K562 (cell line): Measurements from ENCODE around the gene AIG1. TPM values are rescaled to one million over a fixed set of nuclear protein-coding genes. Genes with fewer than 3 reads are reported as not detected.

Source experiments
- ATAC-seq: fragments of 200-7000 bp; cut with Tn5 transposase; 3 replicates; pipeline ENCODE4 v1.9.1; 2020; ENCODE audit warnings: moderate library complexity
- BruUV-seq: library from RNA; stranded (reverse); fragments of 400-500 nt; replicated peaks from 2 replicates; lab custom pipeline; 2021; lab: Mats Ljungman, UMichigan
- CTCF ChIA-PET: fragments of 300-600 bp; formaldehyde crosslinking; extraction: SDS; loops from one replicate; lab custom pipeline; 2021; ENCODE audit warnings: low intra/inter-chr PET ratio; lab: Yijun Ruan, JAX
- POLR2A ChIA-PET: fragments of 300-600, 350-650 bp; sonication (Branson Sonifier 250); formaldehyde crosslinking; extraction: SDS; loops from one replicate; lab custom pipeline; 2021; ENCODE audit warnings: antibody characterized with exemption, inconsistent platforms; lab: Yijun Ruan, JAX
- DNase-seq, 4 experiments: peaks; one replicate each; pipeline versions ENCODE4 v3.0.0 to v3.0.0-alpha.2; 2011 to 2018; ENCODE audit warnings: low spot score in 3 of 4, mixed read lengths in 3 of 4; ENCODE audit errors: extremely low read depth in 1 of 4
- FAIRE-seq: peaks from 2 replicates; lab custom pipeline; 2011; peaks lifted over from hg19 to GRCh38; lab: Jason Lieb, UNC
- H2AFZ ChIP-seq: 2 replicates; pipeline ENCODE4 v1.6.0; 2011; ENCODE audit warnings: low read depth, low read length, control low read depth, inconsistent platforms
- H3K27ac ChIP-seq: fragments of 200-600 bp; 3 replicates; pipeline ENCODE4 v1.8.0; 2011; ENCODE audit warnings: low read depth, mild to moderate bottlenecking, control low read depth, inconsistent platforms, low read length, moderate library complexity, mixed read lengths; ENCODE audit errors: extremely low read depth
- H3K27me3 ChIP-seq, 2 experiments: fragments of 300-600 bp in 1 of 2; 2 replicates in 1 of 2; 3 replicates in 1 of 2; pipeline versions ENCODE4 v1.6.0 to v1.8.0; 2011; ENCODE audit warnings: inconsistent platforms in 2 of 2, low read length in 2 of 2, mild to moderate bottlenecking in 1 of 2, mixed read lengths in 1 of 2, moderate library complexity in 1 of 2; ENCODE audit not compliant: control insufficient read depth in 2 of 2, insufficient read depth in 2 of 2
- H3K36me3 ChIP-seq: fragments of 300-600 bp; 3 replicates; pipeline ENCODE4 v1.8.0; 2011; ENCODE audit warnings: mild to moderate bottlenecking, low read length, inconsistent platforms; ENCODE audit not compliant: control insufficient read depth, insufficient read depth
- H3K4me1 ChIP-seq, 2 experiments: fragments of 200-600 bp in 1 of 2; replicated peaks in 1 of 2; 2 replicates in 1 of 2; 3 replicates in 1 of 2; pipeline versions ENCODE4 v1.5.1 to v1.8.0; 2011; ENCODE audit warnings: inconsistent platforms in 2 of 2, low read length in 2 of 2, mild to moderate bottlenecking in 1 of 2, mixed read lengths in 1 of 2, moderate library complexity in 1 of 2; ENCODE audit not compliant: control insufficient read depth in 2 of 2, insufficient read depth in 2 of 2
- H3K4me2 ChIP-seq: 2 replicates; pipeline ENCODE4 v1.6.1; 2011; ENCODE audit warnings: low read length, control low read depth, inconsistent platforms, mixed read lengths; ENCODE audit not compliant: insufficient read depth
- H3K4me3 ChIP-seq: fragments of 200-600 bp; sonication (generic), shearing (Covaris generic); 2 replicates; pipeline ENCODE4 v1.5.1; 2016; ENCODE audit warnings: control low read depth, inconsistent platforms
- H3K79me2 ChIP-seq: fragments of 200-600 bp; 3 replicates; pipeline ENCODE4 v1.8.0; 2011; ENCODE audit warnings: low read length, inconsistent platforms; ENCODE audit not compliant: control insufficient read depth, insufficient read depth
- H3K9ac ChIP-seq, 2 experiments: 2 replicates each; pipeline versions ENCODE4 v1.6.0 to v1.6.1; 2011; ENCODE audit warnings: low read depth in 2 of 2, low read length in 2 of 2, control low read depth in 1 of 2, inconsistent platforms in 1 of 2, mild to moderate bottlenecking in 1 of 2, mixed read lengths in 1 of 2; ENCODE audit not compliant: insufficient read depth in 1 of 2
- H3K9me1 ChIP-seq: one replicate; pipeline ENCODE4 v1.6.0; 2011; ENCODE audit warnings: inconsistent platforms, mild to moderate bottlenecking, low read length, moderate library complexity; ENCODE audit not compliant: control insufficient read depth, insufficient read depth
- H3K9me3 ChIP-seq: replicated peaks from 2 replicates; pipeline ENCODE4 v1.5.1; 2011; ENCODE audit warnings: low read depth, low read length, inconsistent platforms; ENCODE audit not compliant: control insufficient read depth, insufficient read depth
- H4K20me1 ChIP-seq: replicated peaks from 2 replicates; pipeline ENCODE4 v1.6.1; 2011; ENCODE audit warnings: low read length, inconsistent platforms, mixed read lengths; ENCODE audit not compliant: control insufficient read depth, insufficient read depth
- HDAC3 ChIP-seq: fragments of 450-650 bp; IDR thresholded peaks from 2 replicates; pipeline ENCODE4 v1.6.1; 2018; ENCODE audit warnings: borderline replicate concordance, mild to moderate bottlenecking, moderate library complexity; ENCODE audit not compliant: partially characterized antibody
- HES1 ChIP-seq: fragments of 450-650 bp; IDR thresholded peaks from 2 replicates; pipeline ENCODE4 v1.6.1; 2016; ENCODE audit warnings: low read depth, mild to moderate bottlenecking, moderate library complexity
- MCM2 ChIP-seq: fragments of 450-650 bp; IDR thresholded peaks from 2 replicates; pipeline ENCODE4 v1.6.1; 2017; ENCODE audit warnings: low read depth, mild to moderate bottlenecking
- MITF ChIP-seq: IDR thresholded peaks from 2 replicates; pipeline ENCODE4 v1.6.1; 2014; ENCODE audit warnings: antibody characterized with exemption
- POLR2AphosphoS5 ChIP-seq: IDR thresholded peaks from 2 replicates; pipeline ENCODE4 v1.6.1; 2011; ENCODE audit warnings: mild to moderate bottlenecking, low read depth, low read length, moderate library complexity; ENCODE audit not compliant: control insufficient read depth, insufficient read depth
- POLR2B ChIP-seq: fragments of 450-650 bp; IDR thresholded peaks from 2 replicates; pipeline ENCODE4 v1.6.1; 2018; ENCODE audit warnings: low read depth; ENCODE audit not compliant: partially characterized antibody
- RBM22 ChIP-seq: fragments of 200-400 bp; formaldehyde crosslinking; IDR thresholded peaks from 2 replicates; pipeline ENCODE4 v1.6.1; 2018; ENCODE audit warnings: low read length, low read depth; ENCODE audit not compliant: poor library complexity, severe bottlenecking
- SUPT5H ChIP-seq: fragments of 450-650 bp; IDR thresholded peaks from 2 replicates; pipeline ENCODE4 v1.6.1; 2016
- THAP12 ChIP-seq: fragments of 250-450 bp; sonication (Bioruptor Pico); IDR thresholded peaks from 2 replicates; pipeline ENCODE4 v1.9.0; 2021; ENCODE audit warnings: mild to moderate bottlenecking, inconsistent platforms
- ZNF184 ChIP-seq: sonication (generic); formaldehyde crosslinking; IDR thresholded peaks from 2 replicates; pipeline ENCODE4 v1.5.0; 2020; ENCODE audit warnings: missing genetic modification reagents
- ZNF217 ChIP-seq: sonication (generic); formaldehyde crosslinking; IDR thresholded peaks from 2 replicates; pipeline ENCODE4 v1.8.0; 2022; ENCODE audit warnings: mild to moderate bottlenecking, missing genetic modification reagents
- ZNF551 ChIP-seq: fragments of 250-450 bp; sonication (Bioruptor Pico); IDR thresholded peaks from 2 replicates; pipeline ENCODE4 v1.5.0; 2021; ENCODE audit warnings: mild to moderate bottlenecking, moderate library complexity
- in situ Hi-C: fragments of 300-500 bp; cut with MboI; formaldehyde crosslinking; loops from 4 replicates; pipeline ENCODE4 v1.15.0; 2018; ENCODE audit warnings: inconsistent platforms, mixed read lengths
- intact Hi-C: fragments of 100-400 bp; cut with micrococcal nuclease; formaldehyde crosslinking; loops from 2 replicates; pipeline ENCODE4 v1.14.2; 2022
- polyA plus RNA-seq, 8 experiments: library from polyadenylated mRNA; depleted of rRNA in 4 of 8; stranded (reverse) in 5 of 8; unstranded in 3 of 8; fragments of >200 nt; fragmentation: Nextera tagmentation in 2 of 8; fragmentation: Illumina TruSeq in 1 of 8; extraction: Ambion mirVana in 2 of 8; extraction: Trizol in 1 of 8; gene quantifications; 2 replicates each; pipeline versions ENCODE4 v1.2.1 to v1.2.3, GENCODE V29; 2011 to 2014; ENCODE audit warnings: inconsistent platforms in 1 of 8, missing spikeins in 1 of 8
- total RNA-seq, 7 experiments: library from RNA; depleted of rRNA in 6 of 7; stranded (reverse); fragments of >200 nt in 6 of 7; fragmentation: Illumina TruSeq in 2 of 7; extraction: Trizol in 2 of 7; gene quantifications; 2 replicates each; pipeline versions ENCODE4 v1.2.1 to v1.2.3, GENCODE V29; 2011 to 2021; ENCODE audit warnings: low replicate concordance in 1 of 7

Gene AIG1
- total and polyA plus RNA-seq, 9 of the 15 experiments (the other 6 are each of a cell fraction or from before 2014, with no cell fraction given), result 74.8 to 333 (median 127) TPM

GRCh38 chr6:143188292-143188691, 127.6 kb downstream of the AIG1 start (continued):
- no peak for TF ChIP-seq MITF
- TF ChIP-seq ZNF184, result no peak

GRCh38 chr6:143191361-143191760, 130.7 kb downstream of the AIG1 start:
- DNase-seq (no peak), ATAC-seq (no peak), FAIRE-seq (no peak)
- no TSS peak for BruUV-seq
- Histone ChIP-seq H3K4me2 (no peak overlapping the region), H3K36me3 (peaks cover 96% of the 10 kb centered on the region), H3K79me2 (peaks cover 23% of the 10 kb centered on the region), H3K9ac (no peak overlapping the region), H4K20me1 (no peaks in the 10 kb centered on the region), H3K27me3 (no peaks in the 10 kb centered on the region), H2AFZ (no peak overlapping the region), H3K4me3 (no peak overlapping the region), H3K4me1 (peaks cover 4 to 17% of the 10 kb centered on the region in 2 experiments; a peak in 4 of 5 replicates), H3K9me3 (no peaks in the 10 kb centered on the region), H3K27ac (no peak overlapping the region), H3K9me1 (no peaks in the 10 kb centered on the region)
- intact Hi-C loops (no loop called here), in situ Hi-C loops (no loop called here)
- POLR2A ChIA-PET, result interaction anchor here (0.8 to 1.2 kb wide), 2 partner anchors 8 to 15 kb away, joined by 3 to 5 read pairs; no protein-coding TSS in a partner anchor
- TF ChIP-seq ZNF551 (CRISPR knock-in tag), result 0 out of 2 replicates have a peak, but pooled peaks have one; percentile 5
- TF ChIP-seq HDAC3, result no peak
- TF ChIP-seq SUPT5H, result peak; percentile 21; the same call in 1 of the 2 replicates
- TF ChIP-seq HES1, result no peak
- TF ChIP-seq POLR2AphosphoS5, result peak; percentile 20; the same call in 1 of the 2 replicates
- TF ChIP-seq MCM2, result no peak
- TF ChIP-seq POLR2B, result peak; percentile 36
- no peak for TF ChIP-seq ZNF217 (CRISPR knock-in tag)
- no peak for TF ChIP-seq THAP12 (CRISPR knock-in tag)
- peak; percentile 12 for TF ChIP-seq RBM22
- CTCF ChIA-PET, result no interaction called here
